GM19239 (cell line): ENCODE results near the gene OPTN.
"Not testable (repeated sequence)": the region's sequence is repeated elsewhere in the genome, so short reads cannot be mapped to it uniquely, and the experiment has no call there.

ENCODE experiments used
- DNase-seq: peaks from one replicate; pipeline ENCODE4 v3.0.0; 2011; ENCODE audit warnings: low spot score; ENCODE audit not compliant: insufficient read length
- FAIRE-seq: peaks from 2 replicates; lab custom pipeline; 2011; peaks lifted over from hg19 to GRCh38; lab: Jason Lieb, UNC

OPTN gene

GRCh38 chr10:13117841-13118783 lies 18.1 kb downstream of the OPTN start:
- peak; percentile 15 for DNase-seq
- FAIRE-seq = peak; percentile 72

GRCh38 chr10:13118784-13119410 lies 18.9 kb downstream of the OPTN start:
- peak; percentile 51 for FAIRE-seq
- DNase-seq = no peak

GRCh38 chr10:13120786-13121499 lies 21.0 kb downstream of the OPTN start:
- no peak for FAIRE-seq
- DNase-seq = no peak

GRCh38 chr10:13121500-13121854 lies 21.5 kb downstream of the OPTN start:
- no peak for FAIRE-seq

GRCh38 chr10:13136651-13137050 lies 36.7 kb downstream of the OPTN start:
- no peak for FAIRE-seq
- no peak for DNase-seq

More at GRCh38 chr10:13121500-13121854, 21.5 kb downstream of the OPTN start:
- DNase-seq = no peak

- DNase-seq (no peak), FAIRE-seq (no peak)
Measured at GRCh38 chr10:13139150-13139549, 39.2 kb downstream of the OPTN start.

GRCh38 chr10:13139676-13140075 lies 39.7 kb downstream of the OPTN start:
- FAIRE-seq (no peak), DNase-seq (no peak)

- no peak for FAIRE-seq
- no peak for DNase-seq
Measured at GRCh38 chr10:13140627-13141190, 40.7 kb downstream of the OPTN start.

GRCh38 chr10:13143766-13144165 lies 43.8 kb downstream of the OPTN start:
- DNase-seq (no peak), FAIRE-seq (no peak)

- FAIRE-seq (no peak), DNase-seq (no peak)
Measured at GRCh38 chr10:13144814-13145213, 44.9 kb downstream of the OPTN start.

- DNase-seq = no peak
- no peak for FAIRE-seq
Measured at GRCh38 chr10:13146379-13146778, 46.4 kb downstream of the OPTN start.

GRCh38 chr10:13147161-13147560 lies 47.2 kb downstream of the OPTN start:
- FAIRE-seq (no peak), DNase-seq (no peak)

- no peak for FAIRE-seq
- no peak for DNase-seq
Measured at GRCh38 chr10:13152296-13152695, 52.3 kb downstream of the OPTN start.

GRCh38 chr10:13155860-13156259 lies 55.9 kb downstream of the OPTN start:
- not testable (repeated sequence) for FAIRE-seq, DNase-seq

- DNase-seq = no peak
- no peak for FAIRE-seq
Measured at GRCh38 chr10:13158401-13158800, 58.4 kb downstream of the OPTN start.

- FAIRE-seq (peak; percentile 98), DNase-seq (peak; percentile 99)
Measured at GRCh38 chr10:13160934-13161856, 61.2 kb downstream of the OPTN start, which contains the start of gene MCM10. Gene MCM10, plus strand, starts transcription at chr10:13161558. Its CDS starts 2,645 bp downstream, at chr10:13164203.

- FAIRE-seq = no peak
- peak; percentile 20 for DNase-seq
Measured at GRCh38 chr10:13161857-13162271, 61.9 kb downstream of the OPTN start.

- DNase-seq (no peak), FAIRE-seq (no peak)
Measured at GRCh38 chr10:13163859-13164258, 63.9 kb downstream of the OPTN start.

- DNase-seq = no peak
- no peak for FAIRE-seq
Measured at GRCh38 chr10:13165177-13165576, 65.2 kb downstream of the OPTN start.
